GM06990 (cell line): ENCODE results near the gene BSPRY.

Experiments used
- DNase-seq: peaks from one replicate; pipeline ENCODE4 v3.0.0-alpha.2; 2011; ENCODE audit not compliant: insufficient read length; ENCODE audit errors: extremely low read depth
- H3K27me3 ChIP-seq: replicated peaks from 2 replicates; pipeline ENCODE4 v1.6.0; 2011; ENCODE audit warnings: low read length; ENCODE audit not compliant: control insufficient read depth, insufficient read depth
- H3K36me3 ChIP-seq: 2 replicates; pipeline ENCODE4 v1.5.1; 2011; ENCODE audit warnings: low read length; ENCODE audit not compliant: control insufficient read depth, insufficient read depth
- H3K4me3 ChIP-seq: replicated peaks from 2 replicates; pipeline ENCODE4 v1.5.1; 2011; ENCODE audit warnings: low read depth, mild to moderate bottlenecking, control low read depth, low read length
- CTCF ChIP-seq: IDR thresholded peaks from 2 replicates; pipeline ENCODE4 v1.5.1; 2011; ENCODE audit warnings: low read length, control low read depth, mild to moderate bottlenecking, inconsistent platforms; ENCODE audit not compliant: insufficient read depth, poor library complexity, severe bottlenecking

BSPRY gene

GRCh38 chr9:113307396-113307975 lies 41.9 kb upstream of the BSPRY start:
- DNase-seq, result no peak
- H3K36me3 ChIP-seq, result no peaks in the 10 kb centered on the region
- H3K27me3 ChIP-seq, result no peaks in the 10 kb centered on the region
- TF ChIP-seq CTCF, result no peak
- no peak overlapping the region for H3K4me3 ChIP-seq

- H3K36me3 ChIP-seq, result no peaks in the 10 kb centered on the region
- peak; percentile 68 for TF ChIP-seq CTCF
- H3K4me3 ChIP-seq, result no peak overlapping the region
- H3K27me3 ChIP-seq, result no peaks in the 10 kb centered on the region
- no peak for DNase-seq
These were observed 40.0 kb upstream of the BSPRY start for GRCh38 chr9:113309204-113309813.

GRCh38 chr9:113310538-113310937 lies 38.8 kb upstream of the BSPRY start:
- DNase-seq, result no peak
- TF ChIP-seq CTCF, result no peak
- Histone ChIP-seq H3K36me3 (no peaks in the 10 kb centered on the region), H3K4me3 (no peak overlapping the region), H3K27me3 (no peaks in the 10 kb centered on the region)

GRCh38 chr9:113311961-113312360 lies 37.4 kb upstream of the BSPRY start:
- no peak for DNase-seq
- Histone ChIP-seq H3K27me3 (no peaks in the 10 kb centered on the region), H3K36me3 (no peaks in the 10 kb centered on the region), H3K4me3 (no peak overlapping the region)
- TF ChIP-seq CTCF, result no peak

- no peak for TF ChIP-seq CTCF
- no peak for DNase-seq
- Histone ChIP-seq H3K27me3 (no peaks in the 10 kb centered on the region), H3K4me3 (no peak overlapping the region), H3K36me3 (no peaks in the 10 kb centered on the region)
These were observed 36.1 kb upstream of the BSPRY start for GRCh38 chr9:113313261-113313660.
